ENCODE results near the gene LRRFIP2.
"Not testable (repeated sequence)": the region's sequence is repeated elsewhere in the genome, so short reads cannot be mapped to it uniquely, and the experiment has no call there.

LRRFIP2 gene

GRCh38 chr3:37189109-37189508 is 14.7 kb upstream of the LRRFIP2 start:
- no peak for DNase-seq (ENCODE audit: low spot score)

- DNase-seq (ENCODE audit: low spot score), result no peak
Observed at GRCh38 chr3:37183976-37184375, 9.6 kb upstream of the LRRFIP2 start.

GRCh38 chr3:37183375-37183831 is 9.0 kb upstream of the LRRFIP2 start:
- DNase-seq (ENCODE audit: low spot score), result no peak

- no peak for DNase-seq (ENCODE audit: low spot score)
Observed at GRCh38 chr3:37182816-37183215, 8.4 kb upstream of the LRRFIP2 start.

GRCh38 chr3:37181756-37182155 is 7.4 kb upstream of the LRRFIP2 start:
- DNase-seq (ENCODE audit: low spot score), result no peak

- no peak for DNase-seq (ENCODE audit: low spot score)
Observed at GRCh38 chr3:37179144-37179967, 5.0 kb upstream of the LRRFIP2 start.

GRCh38 chr3:37173806-37174205 is 576 bp downstream of the LRRFIP2 start:
- DNase-seq (ENCODE audit: low spot score), result no peak

GRCh38 chr3:37171144-37171543 is 3.2 kb downstream of the LRRFIP2 start:
- no peak for DNase-seq (ENCODE audit: low spot score)

GRCh38 chr3:37170513-37170912 is 3.9 kb downstream of the LRRFIP2 start:
- DNase-seq (ENCODE audit: low spot score), result no peak

- no peak for DNase-seq (ENCODE audit: low spot score)
Observed at GRCh38 chr3:37170060-37170459, 4.3 kb downstream of the LRRFIP2 start.

- no peak for DNase-seq (ENCODE audit: low spot score)
Observed at GRCh38 chr3:37168896-37169295, 5.5 kb downstream of the LRRFIP2 start.

GRCh38 chr3:37163262-37164015 is 10.9 kb downstream of the LRRFIP2 start:
- no peak for DNase-seq (ENCODE audit: low spot score)

GRCh38 chr3:37162501-37163245 is 11.7 kb downstream of the LRRFIP2 start:
- DNase-seq (ENCODE audit: low spot score), result no peak

GRCh38 chr3:37161351-37161750 is 13.0 kb downstream of the LRRFIP2 start:
- no peak for DNase-seq (ENCODE audit: low spot score)

GRCh38 chr3:37155782-37156181 is 18.6 kb downstream of the LRRFIP2 start:
- DNase-seq (ENCODE audit: low spot score), result no peak

GRCh38 chr3:37154668-37155314 is 19.6 kb downstream of the LRRFIP2 start:
- no peak for DNase-seq (ENCODE audit: low spot score)

- no peak for DNase-seq (ENCODE audit: low spot score)
Observed at GRCh38 chr3:37150621-37151020, 23.8 kb downstream of the LRRFIP2 start.

GRCh38 chr3:37149257-37149656 is 25.1 kb downstream of the LRRFIP2 start:
- no peak for DNase-seq (ENCODE audit: low spot score)

GRCh38 chr3:37148208-37148607 is 26.2 kb downstream of the LRRFIP2 start:
- DNase-seq (ENCODE audit: low spot score), result no peak

GRCh38 chr3:37147666-37148065 is 26.7 kb downstream of the LRRFIP2 start:
- DNase-seq (ENCODE audit: low spot score), result no peak

- not testable (repeated sequence) for DNase-seq (ENCODE audit: low spot score)
Observed at GRCh38 chr3:37146927-37147326, 27.5 kb downstream of the LRRFIP2 start.

- no peak for DNase-seq (ENCODE audit: low spot score)
Observed at GRCh38 chr3:37145611-37146010, 28.8 kb downstream of the LRRFIP2 start.
